ELF-1 (cell line): Measurements from ENCODE around the gene SPATA18.
"Not testable (repeated sequence)": the region's sequence is repeated elsewhere in the genome, so short reads cannot be mapped to it uniquely, and the experiment has no call there.

ENCODE experiments used
- DNase-seq: peaks from one replicate; pipeline ENCODE4 v3.0.0-alpha.2; 2016; ENCODE audit warnings: low read depth, low spot score

Gene SPATA18

DNA sequence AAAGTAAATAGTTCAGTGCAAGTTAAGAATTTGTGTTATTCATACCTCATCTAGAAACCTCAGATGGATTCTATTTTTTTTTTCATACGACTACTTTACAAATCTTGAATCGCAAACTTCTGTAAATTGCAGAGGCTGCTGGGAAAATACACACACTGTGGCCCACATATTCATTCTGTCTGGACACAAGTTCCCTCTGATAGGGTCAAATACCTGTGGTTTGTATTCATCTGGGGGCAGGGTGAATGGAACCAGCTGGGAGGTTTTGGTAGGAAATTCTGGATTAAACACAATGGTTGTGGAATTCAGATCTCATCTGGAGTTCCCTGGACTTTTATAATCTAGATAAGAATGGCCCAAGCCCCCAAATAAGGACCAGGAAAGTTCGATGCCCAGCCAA is 56.2 kb downstream of the SPATA18 start:
- no peak for DNase-seq

DNA sequence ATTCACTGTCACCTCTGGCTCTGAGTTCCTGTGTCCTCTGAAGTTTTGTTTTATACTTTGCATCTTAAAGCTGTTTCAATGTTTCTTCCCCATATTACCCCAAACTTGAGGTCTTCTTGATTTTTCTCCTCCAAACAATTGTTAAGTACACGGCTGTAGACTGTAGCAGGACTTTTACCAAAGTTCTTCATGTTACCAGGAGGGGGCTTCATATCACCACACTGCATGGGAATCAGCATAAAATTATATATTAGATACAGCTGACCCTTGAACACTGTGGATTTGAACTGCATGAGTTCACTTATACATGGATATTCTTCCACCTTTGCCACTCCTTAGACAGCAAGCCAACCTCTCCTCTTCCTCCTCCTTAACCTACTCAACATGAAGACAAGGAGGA is 56.6 kb downstream of the SPATA18 start:
- DNase-seq = no peak

DNA sequence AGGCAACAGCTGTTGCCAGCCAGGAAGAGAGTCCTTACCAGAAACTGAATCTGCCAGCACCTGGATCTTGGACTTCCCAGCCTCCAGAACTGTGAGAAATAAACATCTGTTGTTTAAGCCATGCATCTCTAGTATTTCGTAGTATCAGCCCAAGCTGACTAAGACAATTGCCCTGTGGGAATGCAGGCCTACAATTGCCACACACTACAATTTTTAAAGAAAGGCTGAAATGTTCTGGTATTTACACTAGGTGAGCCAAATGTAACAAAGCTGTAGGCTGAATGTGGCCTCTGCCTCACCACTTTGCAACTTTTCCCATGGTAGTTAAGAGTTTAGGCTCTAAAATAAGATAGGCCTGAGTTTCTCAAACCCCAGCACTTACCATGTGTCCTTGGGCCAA is 59.1 kb downstream of the SPATA18 start:
- no peak for DNase-seq

GRCh38 chr4:52111995-52112394 is 60.9 kb downstream of the SPATA18 start:
- DNase-seq = no peak

- DNase-seq = no peak
These were observed 61.3 kb downstream of the SPATA18 start for GRCh38 chr4:52112411-52112810.

DNA sequence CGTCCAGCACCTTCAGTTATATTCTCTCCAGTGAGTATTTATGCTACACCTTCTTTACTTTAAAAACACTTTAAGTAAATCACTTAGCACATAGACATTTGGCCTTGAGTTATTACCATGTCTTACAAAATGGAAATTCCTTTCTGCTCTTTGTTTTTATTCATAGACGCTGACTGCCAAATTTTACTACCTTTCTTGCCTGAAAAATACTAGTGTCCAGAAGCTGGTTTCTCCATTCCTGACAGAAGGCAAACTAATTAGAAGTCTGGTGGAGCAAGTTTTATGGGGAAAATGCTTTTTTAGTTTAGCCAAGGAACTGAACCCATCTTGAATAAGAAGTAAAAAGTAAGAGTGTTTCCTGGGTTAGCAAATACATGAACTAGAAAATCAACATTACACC is 65.5 kb downstream of the SPATA18 start:
- DNase-seq = no peak

- DNase-seq = no peak
These were observed 75.1 kb downstream of the SPATA18 start for GRCh38 chr4:52126226-52126625.

GRCh38 chr4:52126966-52127365 is 75.9 kb downstream of the SPATA18 start:
- DNase-seq = peak; percentile 18

DNA sequence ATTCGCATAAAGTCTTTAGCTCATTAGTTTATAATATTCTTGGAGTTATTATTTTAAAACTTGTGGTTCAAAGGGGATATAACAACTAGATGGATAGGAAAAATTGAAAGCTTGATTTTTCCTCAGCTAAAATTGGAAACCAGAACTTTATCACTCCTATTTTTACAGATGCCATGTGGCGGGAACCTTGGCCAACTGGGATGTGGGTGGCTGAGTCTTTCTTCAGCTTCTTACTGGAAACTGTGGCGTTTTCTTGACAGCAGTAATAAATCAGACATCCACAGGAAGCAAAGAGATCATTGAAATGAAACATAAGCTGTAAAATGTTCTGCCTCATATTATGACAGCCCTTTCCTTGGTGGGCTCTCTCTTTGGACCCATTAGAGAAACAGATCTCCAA is 84.1 kb downstream of the SPATA18 start:
- no peak for DNase-seq

DNA sequence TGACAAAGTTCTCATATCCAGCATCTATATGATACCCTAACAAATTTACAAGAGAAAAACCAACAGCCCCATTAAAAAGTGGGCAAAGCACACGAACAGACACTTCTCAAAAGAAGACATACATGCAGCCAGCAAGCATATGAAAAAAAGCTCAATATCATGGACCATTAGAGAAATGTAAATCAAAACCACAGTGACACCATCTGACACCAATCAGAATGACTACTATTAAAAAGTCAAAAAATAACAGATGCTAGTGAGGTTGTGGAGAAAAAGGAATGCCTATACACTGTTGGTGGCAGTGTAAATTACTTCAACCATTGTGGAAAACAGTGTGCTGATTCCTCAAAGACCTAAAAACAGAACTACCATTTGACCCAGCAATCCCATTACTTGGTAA is 86.0 kb downstream of the SPATA18 start:
- DNase-seq = not testable (repeated sequence)

DNA sequence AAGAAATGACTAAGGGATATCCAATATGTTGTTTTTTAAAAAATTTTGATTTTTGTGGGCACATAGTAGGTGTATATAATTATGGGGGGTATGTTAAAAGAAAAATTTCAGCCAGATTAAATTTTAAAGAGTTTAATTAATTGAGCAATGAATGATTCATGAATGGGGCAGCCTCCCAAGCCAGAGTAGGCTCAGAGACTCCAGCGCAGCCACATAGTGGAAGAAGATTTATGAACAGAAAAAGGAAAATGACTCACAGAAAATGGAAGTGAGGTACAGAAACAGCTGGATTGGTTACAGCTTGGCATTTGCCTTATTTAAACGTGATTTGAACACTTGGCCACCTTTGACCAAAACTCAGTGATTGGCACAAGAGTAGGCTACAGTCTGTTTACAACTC is 91.7 kb downstream of the SPATA18 start:
- DNase-seq = no peak

DNA sequence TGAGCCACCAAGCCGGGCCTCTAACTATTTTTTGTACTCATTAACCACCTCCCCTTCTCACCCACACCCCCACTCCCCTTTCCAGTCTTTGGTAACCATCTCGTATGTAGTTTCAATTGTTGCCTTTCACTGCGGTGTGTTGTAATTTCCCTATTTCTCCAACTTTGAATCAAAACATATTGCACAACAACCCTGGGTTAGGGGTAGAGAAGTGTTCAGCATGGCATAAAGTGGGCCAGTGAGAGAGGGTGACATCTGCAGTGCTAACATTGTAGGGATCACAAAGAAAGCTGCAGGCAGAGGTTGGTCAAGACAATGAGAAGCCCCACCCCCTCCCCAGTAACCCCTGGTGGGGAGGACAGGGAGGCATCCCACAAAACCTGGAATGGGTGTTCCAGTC is 92.7 kb downstream of the SPATA18 start:
- DNase-seq = no peak

GRCh38 chr4:52144372-52144771 is 93.3 kb downstream of the SPATA18 start:
- DNase-seq = no peak
